GM20000 (cell line): ENCODE measurements around the gene NCMAP.
"Not testable (repeated sequence)": the region's sequence is repeated elsewhere in the genome, so short reads cannot be mapped to it uniquely, and the experiment has no call there.

ENCODE experiments used
- DNase-seq: peaks from one replicate; pipeline ENCODE4 v3.0.0; 2012; ENCODE audit warnings: low spot score
- TF ChIP-seq, protein P1 (sequence below): IDR thresholded peaks from 2 replicates; pipeline ENCODE4 v1.5.1; 2012; ENCODE audit warnings: mild to moderate bottlenecking, control low read depth; ENCODE audit errors: extremely low read depth, missing control alignments

NCMAP gene

GRCh38 chr1:24545662-24546061 lies 10.2 kb upstream of the NCMAP start:
- TF ChIP-seq, protein P1, sequence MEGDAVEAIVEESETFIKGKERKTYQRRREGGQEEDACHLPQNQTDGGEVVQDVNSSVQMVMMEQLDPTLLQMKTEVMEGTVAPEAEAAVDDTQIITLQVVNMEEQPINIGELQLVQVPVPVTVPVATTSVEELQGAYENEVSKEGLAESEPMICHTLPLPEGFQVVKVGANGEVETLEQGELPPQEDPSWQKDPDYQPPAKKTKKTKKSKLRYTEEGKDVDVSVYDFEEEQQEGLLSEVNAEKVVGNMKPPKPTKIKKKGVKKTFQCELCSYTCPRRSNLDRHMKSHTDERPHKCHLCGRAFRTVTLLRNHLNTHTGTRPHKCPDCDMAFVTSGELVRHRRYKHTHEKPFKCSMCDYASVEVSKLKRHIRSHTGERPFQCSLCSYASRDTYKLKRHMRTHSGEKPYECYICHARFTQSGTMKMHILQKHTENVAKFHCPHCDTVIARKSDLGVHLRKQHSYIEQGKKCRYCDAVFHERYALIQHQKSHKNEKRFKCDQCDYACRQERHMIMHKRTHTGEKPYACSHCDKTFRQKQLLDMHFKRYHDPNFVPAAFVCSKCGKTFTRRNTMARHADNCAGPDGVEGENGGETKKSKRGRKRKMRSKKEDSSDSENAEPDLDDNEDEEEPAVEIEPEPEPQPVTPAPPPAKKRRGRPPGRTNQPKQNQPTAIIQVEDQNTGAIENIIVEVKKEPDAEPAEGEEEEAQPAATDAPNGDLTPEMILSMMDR = no peak
- no peak for DNase-seq

DNA sequence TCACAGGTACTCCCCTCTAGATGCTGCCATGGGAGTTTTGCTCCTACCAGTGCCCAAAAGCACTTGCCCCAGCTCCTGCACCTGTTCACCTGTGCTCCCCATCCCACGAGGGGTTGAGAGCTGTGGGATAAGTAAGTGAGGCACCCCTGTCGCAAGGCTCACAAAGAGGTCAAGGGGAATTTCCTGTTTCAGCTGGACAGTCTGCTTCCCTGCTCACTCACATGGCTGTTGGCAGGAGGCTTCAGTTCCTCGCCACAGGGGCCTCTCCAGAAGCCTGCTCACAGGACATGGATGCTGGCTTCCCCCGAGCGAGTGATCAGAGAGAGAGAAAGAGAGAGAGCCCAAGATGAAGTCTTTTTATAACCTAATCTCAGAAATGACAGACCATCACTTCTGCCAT lies 8.7 kb upstream of the NCMAP start:
- DNase-seq = no peak

GRCh38 chr1:24548070-24548469 lies 7.8 kb upstream of the NCMAP start:
- TF ChIP-seq, protein P1 = no peak

More for the DNA sequence above, 8.7 kb upstream of the NCMAP start:
- TF ChIP-seq, protein P1 = no peak

DNA sequence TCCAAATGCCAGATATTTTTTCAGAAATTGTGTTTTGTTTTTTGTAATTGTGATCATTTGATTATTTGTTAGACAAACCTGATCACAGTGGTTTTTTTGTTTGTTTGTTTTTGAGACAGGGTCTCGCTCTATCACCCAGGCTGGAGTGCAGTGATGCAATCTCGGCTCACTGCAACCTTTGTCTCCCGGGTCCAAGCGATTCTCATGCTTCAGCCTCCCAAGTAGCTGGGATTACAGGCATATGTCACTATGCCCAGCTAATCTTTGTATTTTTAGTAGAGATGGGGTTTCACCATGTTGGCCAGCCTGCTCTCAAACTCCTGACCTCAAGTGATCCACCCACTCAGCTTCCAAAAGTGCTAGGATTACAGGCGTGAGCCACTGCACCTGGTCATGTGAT lies 6.7 kb upstream of the NCMAP start:
- DNase-seq = not testable (repeated sequence)

More at GRCh38 chr1:24548070-24548469, 7.8 kb upstream of the NCMAP start:
- DNase-seq = no peak

DNA sequence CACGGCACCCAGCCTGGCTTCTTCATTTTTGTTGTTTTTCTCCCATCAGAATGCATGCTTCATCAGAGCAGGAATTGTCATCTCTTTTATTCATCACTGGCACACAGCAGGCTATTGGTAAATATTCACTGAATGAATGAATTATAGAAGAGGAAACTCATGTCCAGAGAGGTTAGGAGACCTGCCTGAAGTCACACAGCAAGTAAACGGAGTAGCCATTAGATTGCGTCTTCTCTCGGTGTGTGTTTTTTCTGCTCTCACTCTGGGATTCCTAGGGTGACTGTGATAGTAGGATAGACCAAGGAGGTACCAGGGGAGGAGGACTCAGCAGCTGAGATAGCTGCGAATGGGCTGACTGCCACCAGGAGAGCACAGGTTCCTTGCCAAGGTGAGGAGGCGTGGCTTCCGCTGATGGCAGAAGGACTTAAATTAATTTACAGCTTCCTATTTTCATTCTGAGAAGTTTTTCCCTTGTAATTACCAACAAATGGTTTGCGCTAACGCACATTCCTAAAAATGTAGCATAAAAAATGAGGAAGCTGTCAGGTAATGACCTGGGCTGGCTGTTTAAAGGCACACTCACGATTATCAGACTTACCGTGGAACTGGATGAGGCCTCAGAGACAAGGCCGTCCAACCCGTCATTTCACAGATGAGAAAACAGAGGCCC lies 4.5 kb upstream of the NCMAP start:
- TF ChIP-seq, protein P1 = no peak
- no peak for DNase-seq

DNA sequence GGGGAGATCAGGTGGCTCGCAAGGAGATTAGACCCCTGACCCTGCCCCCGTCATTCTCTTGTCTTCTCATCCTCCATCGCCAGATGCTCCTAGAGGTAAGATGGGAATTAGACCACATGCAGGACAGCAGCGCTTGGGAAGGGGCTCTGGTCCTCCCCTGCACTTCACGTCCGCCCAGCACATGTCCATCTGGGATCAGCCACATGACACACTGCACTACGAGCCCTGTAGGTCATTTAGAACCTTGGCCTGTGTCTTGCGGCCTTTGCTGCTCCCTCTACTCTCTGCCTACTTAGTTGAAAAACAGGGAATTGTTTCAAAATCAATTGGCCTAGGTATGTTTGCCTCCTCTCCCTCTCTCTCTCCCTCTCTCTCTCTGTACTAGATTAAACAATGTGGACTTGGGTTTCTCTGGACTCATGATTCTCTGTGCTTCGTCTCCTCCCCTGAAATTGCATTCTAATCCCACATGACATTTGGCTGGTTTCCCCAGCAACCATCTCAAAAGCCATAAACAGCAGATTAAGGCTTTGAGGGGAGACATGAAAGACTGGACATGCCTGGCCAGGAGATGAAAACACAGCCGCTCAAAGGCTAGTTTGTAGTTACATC lies 3.8 kb upstream of the NCMAP start:
- DNase-seq = no peak
- TF ChIP-seq, protein P1 = no peak

GRCh38 chr1:24553931-24554330 lies 2.0 kb upstream of the NCMAP start:
- TF ChIP-seq, protein P1 = no peak
- DNase-seq = no peak

GRCh38 chr1:24554714-24555113 lies 1.2 kb upstream of the NCMAP start:
- TF ChIP-seq, protein P1 = no peak
- no peak for DNase-seq
